Measurements from ENCODE around the gene VSIG10.

The VSIG10 gene

GRCh38 chr12:118063576-118064391 is 40.0 kb downstream of the VSIG10 start:
- Histone ChIP-seq H3K27ac (ENCODE audit: low read depth, low read length) (no peak overlapping the region), H3K4me3 (ENCODE audit: low read length) (no peak overlapping the region)
- TF ChIP-seq CTCF (IDR thresholded peaks at IDR 0.05; ENCODE audit: low read depth, low read length, poor library complexity, severe bottlenecking) (no peak), EZH2phosphoT487 (IDR thresholded peaks at IDR 0.05; ENCODE audit: borderline replicate concordance, low read length) (no peak)

GRCh38 chr12:118061873-118062843 is 41.7 kb downstream of the VSIG10 start:
- Histone ChIP-seq H3K9me3 (ENCODE audit: control insufficient read depth, insufficient read depth, low read length) (no peaks in the 10 kb centered on the region), H3K4me3 (ENCODE audit: low read length) (peak overlapping the region; percentile 71), H3K36me3 (ENCODE audit: control insufficient read depth, low read length) (no peaks in the 10 kb centered on the region), H3K4me1 (ENCODE audit: control insufficient read depth, low read length) (peaks cover 35% of the 10 kb centered on the region), H3K79me2 (ENCODE audit: control insufficient read depth, low read length) (no peaks in the 10 kb centered on the region), H4K20me1 (ENCODE audit: control insufficient read depth, insufficient read depth, low read depth, low read length) (peaks cover 5% of the 10 kb centered on the region; the same call in 1 of the 2 replicates), H3K9me2 (replicated peaks; ENCODE audit: control insufficient read depth, low read length) (no peaks in the 10 kb centered on the region), H3K27me3 (ENCODE audit: control insufficient read depth, low read length) (peaks cover 78% of the 10 kb centered on the region), H3K27ac (ENCODE audit: low read depth, low read length) (no peak overlapping the region), H3F3A (ENCODE audit: control insufficient read depth, insufficient read depth) (peaks cover 10% of the 10 kb centered on the region; the same call in 1 of the 2 replicates), H3K4me2 (ENCODE audit: low read length) (peak overlapping the region; percentile 80)
- TF ChIP-seq EZH2phosphoT487 (IDR thresholded peaks at IDR 0.05; ENCODE audit: borderline replicate concordance, low read length) = peak; percentile 96
- TF ChIP-seq CTCF (IDR thresholded peaks at IDR 0.05; ENCODE audit: low read depth, low read length, poor library complexity, severe bottlenecking) = no peak

More at GRCh38 chr12:118063576-118064391, 40.0 kb downstream of the VSIG10 start:
- Histone ChIP-seq H3K36me3 (ENCODE audit: control insufficient read depth, low read length) (no peaks in the 10 kb centered on the region), H3K79me2 (ENCODE audit: control insufficient read depth, low read length) (no peaks in the 10 kb centered on the region), H3K4me1 (ENCODE audit: control insufficient read depth, low read length) (peaks cover 35% of the 10 kb centered on the region), H3K9me3 (ENCODE audit: control insufficient read depth, insufficient read depth, low read length) (no peaks in the 10 kb centered on the region), H3K4me2 (ENCODE audit: low read length) (no peak overlapping the region), H3K9me2 (replicated peaks; ENCODE audit: control insufficient read depth, low read length) (no peaks in the 10 kb centered on the region), H3F3A (ENCODE audit: control insufficient read depth, insufficient read depth) (peaks cover 10% of the 10 kb centered on the region; the same call in 1 of the 2 replicates), H4K20me1 (ENCODE audit: control insufficient read depth, insufficient read depth, low read depth, low read length) (peaks cover 5% of the 10 kb centered on the region; the same call in 1 of the 2 replicates), H3K27me3 (ENCODE audit: control insufficient read depth, low read length) (peaks cover 82% of the 10 kb centered on the region)

GRCh38 chr12:118061011-118061872 is 42.6 kb downstream of the VSIG10 start, which contains the start of gene WSB2:
WSB2 (minus strand) TSS chr12:118061179; CDS start chr12:118061048, 131 bp downstream.
- Histone ChIP-seq H3K4me2 (ENCODE audit: low read length) (peak within 1 kb of the TSS; percentile 80), H3K4me3 (ENCODE audit: low read length) (peak within 1 kb of the TSS; percentile 71), H3K4me1 (ENCODE audit: control insufficient read depth, low read length) (peaks cover 35% of the 10 kb centered on the region), H3K27ac (ENCODE audit: low read depth, low read length) (no peak within 1 kb of the TSS), H3K79me2 (ENCODE audit: control insufficient read depth, low read length) (no peaks in the 10 kb centered on the region), H3K9me2 (replicated peaks; ENCODE audit: control insufficient read depth, low read length) (no peaks in the 10 kb centered on the region), H3K27me3 (ENCODE audit: control insufficient read depth, low read length) (peaks cover 69% of the 10 kb centered on the region), H3K36me3 (ENCODE audit: control insufficient read depth, low read length) (no peaks in the 10 kb centered on the region), H3F3A (ENCODE audit: control insufficient read depth, insufficient read depth) (peaks cover 10% of the 10 kb centered on the region; the same call in 1 of the 2 replicates), H4K20me1 (ENCODE audit: control insufficient read depth, insufficient read depth, low read depth, low read length) (peaks cover 5% of the 10 kb centered on the region; the same call in 1 of the 2 replicates), H3K9me3 (ENCODE audit: control insufficient read depth, insufficient read depth, low read length) (no peaks in the 10 kb centered on the region)
- TF ChIP-seq EZH2phosphoT487 (IDR thresholded peaks at IDR 0.05; ENCODE audit: borderline replicate concordance, low read length) = no peak
- no peak for TF ChIP-seq CTCF (IDR thresholded peaks at IDR 0.05; ENCODE audit: low read depth, low read length, poor library complexity, severe bottlenecking)

Measured in DOHH2 (cell line).